ENCODE data around the gene C1QTNF12. TPM values are rescaled to one million over a fixed set of nuclear protein-coding genes. Genes with fewer than 3 reads are reported as not detected.
"Not testable (repeated sequence)": the region's sequence is repeated elsewhere in the genome, so short reads cannot be mapped to it uniquely, and the experiment has no call there.

Gene C1QTNF12
- polyA plus RNA-seq, 1 experiment = 0.21 TPM

- Histone ChIP-seq H3K9me3 (ENCODE audit: control insufficient read depth, insufficient read depth, low read length) (peaks cover 9% of the 10 kb centered on the region), H3K27ac (ENCODE audit: low read depth, low read length) (no peak overlapping the region), H3K27me3 (ENCODE audit: control insufficient read depth, insufficient read depth, low read length) (no peaks in the 10 kb centered on the region), H3K4me3 (ENCODE audit: low read depth, low read length) (no peak overlapping the region)
- TF ChIP-seq CTCF (IDR thresholded peaks at IDR 0.05; ENCODE audit: low read depth, low read length) = no peak
- POLR2A ChIA-PET = no interaction called here
- DNase-seq (ENCODE audit: low read depth, low spot score) = no peak
- CTCF ChIA-PET = no interaction called here
These were observed 48.7 kb downstream of the C1QTNF12 start for GRCh38 chr1:1197551-1198422.

- ChIA-PET POLR2A (no interaction called here), CTCF (no interaction called here)
- H3K9me3 ChIP-seq (ENCODE audit: control insufficient read depth, insufficient read depth, low read length) = peaks cover 9% of the 10 kb centered on the region
- TF ChIP-seq CTCF (IDR thresholded peaks at IDR 0.05; ENCODE audit: low read depth, low read length) = no peak
- no peaks in the 10 kb centered on the region for H3K27me3 ChIP-seq (ENCODE audit: control insufficient read depth, insufficient read depth, low read length)
- H3K4me3 ChIP-seq (ENCODE audit: low read depth, low read length) = no peak overlapping the region
- no peak overlapping the region for H3K27ac ChIP-seq (ENCODE audit: low read depth, low read length)
- no peak for DNase-seq (ENCODE audit: low read depth, low spot score)
These were observed 49.4 kb downstream of the C1QTNF12 start for GRCh38 chr1:1197188-1197500.

GRCh38 chr1:1196431-1197187 lies 49.9 kb downstream of the C1QTNF12 start:
- ChIA-PET CTCF (no interaction called here), POLR2A (no interaction called here)
- no peak for TF ChIP-seq CTCF (IDR thresholded peaks at IDR 0.05; ENCODE audit: low read depth, low read length)
- Histone ChIP-seq H3K4me3 (ENCODE audit: low read depth, low read length) (no peak overlapping the region), H3K27me3 (ENCODE audit: control insufficient read depth, insufficient read depth, low read length) (no peaks in the 10 kb centered on the region), H3K27ac (ENCODE audit: low read depth, low read length) (no peak overlapping the region), H3K9me3 (ENCODE audit: control insufficient read depth, insufficient read depth, low read length) (peaks cover 13% of the 10 kb centered on the region)
- DNase-seq (ENCODE audit: low read depth, low spot score) = no peak

- H3K4me3 ChIP-seq (ENCODE audit: low read depth, low read length); CTCF ChIA-PET; DNase-seq (ENCODE audit: low read depth, low spot score); H3K27me3 ChIP-seq (ENCODE audit: control insufficient read depth, insufficient read depth, low read length); H3K27ac ChIP-seq (ENCODE audit: low read depth, low read length); POLR2A ChIA-PET: not testable (repeated sequence)
- H3K9me3 ChIP-seq (ENCODE audit: control insufficient read depth, insufficient read depth, low read length) = peaks cover 14% of the 10 kb centered on the region
These were observed 50.8 kb downstream of the C1QTNF12 start for GRCh38 chr1:1195726-1196125.

- H3K4me3 ChIP-seq (ENCODE audit: low read depth, low read length) = no peak overlapping the region
- peaks cover 2% of the 10 kb centered on the region for H3K27me3 ChIP-seq (ENCODE audit: control insufficient read depth, insufficient read depth, low read length)
- no peak for TF ChIP-seq CTCF (IDR thresholded peaks at IDR 0.05; ENCODE audit: low read depth, low read length)
- peaks cover 14% of the 10 kb centered on the region for H3K9me3 ChIP-seq (ENCODE audit: control insufficient read depth, insufficient read depth, low read length)
- ChIA-PET CTCF (interaction anchor here (0.7 kb wide), 1 partner anchor 75 kb away, joined by 3 read pairs; no protein-coding TSS in a partner anchor), POLR2A (no interaction called here)
- no peak for DNase-seq (ENCODE audit: low read depth, low spot score)
- no peak overlapping the region for H3K27ac ChIP-seq (ENCODE audit: low read depth, low read length)
These were observed 51.8 kb downstream of the C1QTNF12 start for GRCh38 chr1:1194723-1195122.

Small RNA genes lying within 50 kb of the gene (small RNA-seq; reads per million reads assigned to genes)
- gene MIR6726 (ENCODE audit: insufficient read length, low read depth) = not detected

Other genes with a start within 250 kb of the C1QTNF12 start
- gene HES4, start 246.6 kb downstream of the C1QTNF12 start, polyA plus RNA-seq (2011; rRNA removed) = 0.68 and 0.76 TPM in 2 replicates
- gene ISG15, start 233.2 kb downstream of the C1QTNF12 start, polyA plus RNA-seq (2011; rRNA removed) = 22.4 and 36.0 TPM in 2 replicates
- 28.3 and 37.4 TPM in 2 replicates for gene AGRN, start 226.6 kb downstream of the C1QTNF12 start, polyA plus RNA-seq (2011; rRNA removed)
- not detected in 2 replicates for gene RNF223, start 172.4 kb downstream of the C1QTNF12 start, polyA plus RNA-seq (2011; rRNA removed)
- 2.3 and 3.2 TPM in 2 replicates for gene C1orf159, start 130.6 kb downstream of the C1QTNF12 start, polyA plus RNA-seq (2011; rRNA removed)
- not detected in 2 replicates for gene TTLL10, start 72.8 kb downstream of the C1QTNF12 start, polyA plus RNA-seq (2011; rRNA removed)
- gene TNFRSF18, start 40.1 kb downstream of the C1QTNF12 start, polyA plus RNA-seq (2011; rRNA removed) = 1.0 and 2.1 TPM in 2 replicates
- gene TNFRSF4, start 32.6 kb downstream of the C1QTNF12 start, polyA plus RNA-seq (2011; rRNA removed) = 0.07 and 0.24 TPM in 2 replicates
- gene SDF4, start 14.7 kb downstream of the C1QTNF12 start, polyA plus RNA-seq (2011; rRNA removed) = 109 and 115 TPM in 2 replicates
- gene B3GALT6, start 14.5 kb downstream of the C1QTNF12 start, polyA plus RNA-seq (2011; rRNA removed) = 15.2 and 15.7 TPM in 2 replicates
- 31.1 and 31.4 TPM in 2 replicates for gene UBE2J2, start 27.1 kb upstream of the C1QTNF12 start, polyA plus RNA-seq (2011; rRNA removed)
- gene SCNN1D, start 33.7 kb upstream of the C1QTNF12 start, polyA plus RNA-seq (2011; rRNA removed) = 1.5 and 1.8 TPM in 2 replicates
- 17.5 and 24.8 TPM in 2 replicates for gene ACAP3, start 61.2 kb upstream of the C1QTNF12 start, polyA plus RNA-seq (2011; rRNA removed)
- 9.6 and 15.6 TPM in 2 replicates for gene PUSL1, start 61.9 kb upstream of the C1QTNF12 start, polyA plus RNA-seq (2011; rRNA removed)
- gene INTS11, start 77.9 kb upstream of the C1QTNF12 start, polyA plus RNA-seq (2011; rRNA removed) = 52.8 and 69.5 TPM in 2 replicates
- 7.1 and 9.5 TPM in 2 replicates for gene CPTP, start 78.1 kb upstream of the C1QTNF12 start, polyA plus RNA-seq (2011; rRNA removed)
- gene TAS1R3, start 84.6 kb upstream of the C1QTNF12 start, polyA plus RNA-seq (2011; rRNA removed) = 0.10 and 0.11 TPM in 2 replicates
- gene DVL1, start 102.7 kb upstream of the C1QTNF12 start, polyA plus RNA-seq (2011; rRNA removed) = 8.9 and 13.6 TPM in 2 replicates
- 186 and 275 TPM in 2 replicates for gene MXRA8, start 111.8 kb upstream of the C1QTNF12 start, polyA plus RNA-seq (2011; rRNA removed)
- gene AURKAIP1, start 128.5 kb upstream of the C1QTNF12 start, polyA plus RNA-seq (2011; rRNA removed) = 54.3 and 71.2 TPM in 2 replicates
- 169 and 181 TPM in 2 replicates for gene CCNL2, start 152.6 kb upstream of the C1QTNF12 start, polyA plus RNA-seq (2011; rRNA removed)
- gene MRPL20, start 160.6 kb upstream of the C1QTNF12 start, polyA plus RNA-seq (2011; rRNA removed) = 131 and 140 TPM in 2 replicates
- 0.16 and 0.24 TPM in 2 replicates for gene ANKRD65, start 174.6 kb upstream of the C1QTNF12 start, polyA plus RNA-seq (2011; rRNA removed)
- 3.9 and 5.3 TPM in 2 replicates for gene VWA1, start 189.0 kb upstream of the C1QTNF12 start, polyA plus RNA-seq (2011; rRNA removed)
- gene ATAD3C, start 203.0 kb upstream of the C1QTNF12 start, polyA plus RNA-seq (2011; rRNA removed) = 0.04 TPM in 1 of 2 replicates, not detected in the other
- 7.7 and 10.2 TPM in 2 replicates for gene ATAD3B, start 225.0 kb upstream of the C1QTNF12 start, polyA plus RNA-seq (2011; rRNA removed)